Heart left ventricle (tissue), 16 donors: ENCODE measurements around the gene RNGTT. TPM values are rescaled to one million over a fixed set of nuclear protein-coding genes. Genes with fewer than 3 reads are reported as not detected.

Source experiments
- ATAC-seq, 4 donors: fragments of 200-7000 bp; cut with Tn5 transposase; one replicate each; pipeline ENCODE4 v1.9.1; 2020 to 2022; ENCODE audit warnings: moderate library complexity in 4 of 4, mild to moderate bottlenecking in 3 of 4, moderate number of reproducible peaks in 1 of 4
- DNase-seq, 5 donors: peaks; one replicate each; pipeline ENCODE4 v3.0.0-alpha.2; 2020
- H3K27ac ChIP-seq, 12 donors: fragments of 200-600 bp; sonication (generic) in 4 of 12; one replicate each; pipeline versions ENCODE4 v1.5.0 to v1.8.0; 2016 to 2022; ENCODE audit warnings: mild to moderate bottlenecking in 2 of 12
- H3K27me3 ChIP-seq, 9 donors: fragments of 200-600 bp; sonication (generic) in 2 of 9; one replicate each; pipeline versions ENCODE4 v1.5.1 to v1.8.0; 2016 to 2022; ENCODE audit warnings: mild to moderate bottlenecking in 3 of 9
- H3K36me3 ChIP-seq, 9 donors: fragments of 200-600 bp; sonication (generic) in 2 of 9; one replicate each; pipeline versions ENCODE4 v1.5.0 to v1.8.0; 2018 to 2022; ENCODE audit warnings: mild to moderate bottlenecking in 2 of 9
- H3K4me1 ChIP-seq, 12 donors: fragments of 200-600 bp; sonication (generic) in 4 of 12; one replicate each; pipeline versions ENCODE4 v1.5.0 to v1.8.0; 2016 to 2022; ENCODE audit warnings: mild to moderate bottlenecking in 3 of 12
- H3K4me3 ChIP-seq, 12 donors: fragments of 200-600 bp; sonication (generic) in 4 of 12; one replicate each; pipeline versions ENCODE4 v1.5.0 to v1.8.0; 2017 to 2022; ENCODE audit warnings: mild to moderate bottlenecking in 9 of 12, moderate library complexity in 4 of 12
- H3K9me3 ChIP-seq, 12 donors: fragments of 200-600 bp; sonication (generic) in 4 of 12; one replicate each; pipeline versions ENCODE4 v1.5.0 to v1.8.0; 2016 to 2022; ENCODE audit warnings: mild to moderate bottlenecking in 1 of 12
- POLR2A ChIP-seq, 2 donors: fragments of 450-650 bp; IDR thresholded peaks; one replicate each; pipeline ENCODE4 v1.6.1; 2017; ENCODE audit warnings: antibody characterized with exemption in 2 of 2, mild to moderate bottlenecking in 2 of 2, moderate library complexity in 2 of 2
- WGBS, 4 donors: extraction: QIAGEN DNeasy Blood & Tissue Kit in 2 of 4; methylation state at CpG; one replicate each; pipeline versions ENCODE4 v1.1.5 to v1.1.7; 2013 to 2018; 5-methylcytosine and 5-hydroxymethylcytosine counted together
- intact Hi-C, 10 donors: fragments of 100-400 bp; cut with DNase I; formaldehyde crosslinking; loops; one replicate each; pipeline versions ENCODE4 v1.11.1 to v1.14.2; 2022
- polyA plus RNA-seq, 2 donors: library from polyadenylated mRNA; stranded (reverse); fragments of 200-250 nt; gene quantifications; one replicate each; pipeline ENCODE4 v1.2.3, GENCODE V29; 2013
- total RNA-seq, 9 donors: library from RNA; depleted of rRNA in 2 of 9; stranded (reverse); fragments of >200 nt in 2 of 9; fragmentation: NEBNext Ultra II Directional in 3 of 9; extraction: Animal tissue kit (Norgen Biotek cat#: 25700) in 3 of 9; gene quantifications; one replicate each; pipeline versions ENCODE4 v1.1.0 to v1.2.4, GENCODE V29; 2016 to 2023
- TF ChIP-seq, protein P1 (sequence below), 12 donors: fragments of 200-600 bp; sonication (generic) in 4 of 12; IDR thresholded peaks; one replicate each; pipeline versions ENCODE4 v1.5.0 to v1.8.0; 2018 to 2022; ENCODE audit warnings: antibody characterized with exemption in 12 of 12, mild to moderate bottlenecking in 5 of 12
- donor health status: ischemic (EF 13 %, LVEDD 7.1; RV severe dilation, severe dysfunction).
- donor health status: healthy with polysubstance abuse.
- donor health status: DM: no; HTN: yes; CAD: no.
- donor health status: DM: no; HTN: no; CAD: no.
- donor health status: ischemic (EF 25% LVEDD 6.9; RV normal size, moderate dysfunction).
- donor health status: ischemic (EF 25% LVEDD 5.7; RV mildly dilated, moderate dysfunction).
- donor health status: healthy.
- donor health status: DM: yes; HTN: yes; CAD: no.
- donor health status: ischemic (EF 35%, LVEDD 5.7; RV mildly dilated, moderate dysfunction).
- donor health status: nonischemic (EF 11% LVEDD 7.7; RV severe dilation, severe dysfunction).
- donor health status: DM: yes; HTN: yes; CAD: no.
- donor health status: PGD.
- donor health status: ischemic (EF 29% LVEDD 5.4; RV normal size, mild dysfunction).
- donor health status: nonischemic (EF 23%, LVEDD 6.1; RV moderate dilation, normal function).

RNGTT gene
- total and polyA plus RNA-seq, 11 donors, result 2.6 to 11.6 (median 9.1) TPM

DNA sequence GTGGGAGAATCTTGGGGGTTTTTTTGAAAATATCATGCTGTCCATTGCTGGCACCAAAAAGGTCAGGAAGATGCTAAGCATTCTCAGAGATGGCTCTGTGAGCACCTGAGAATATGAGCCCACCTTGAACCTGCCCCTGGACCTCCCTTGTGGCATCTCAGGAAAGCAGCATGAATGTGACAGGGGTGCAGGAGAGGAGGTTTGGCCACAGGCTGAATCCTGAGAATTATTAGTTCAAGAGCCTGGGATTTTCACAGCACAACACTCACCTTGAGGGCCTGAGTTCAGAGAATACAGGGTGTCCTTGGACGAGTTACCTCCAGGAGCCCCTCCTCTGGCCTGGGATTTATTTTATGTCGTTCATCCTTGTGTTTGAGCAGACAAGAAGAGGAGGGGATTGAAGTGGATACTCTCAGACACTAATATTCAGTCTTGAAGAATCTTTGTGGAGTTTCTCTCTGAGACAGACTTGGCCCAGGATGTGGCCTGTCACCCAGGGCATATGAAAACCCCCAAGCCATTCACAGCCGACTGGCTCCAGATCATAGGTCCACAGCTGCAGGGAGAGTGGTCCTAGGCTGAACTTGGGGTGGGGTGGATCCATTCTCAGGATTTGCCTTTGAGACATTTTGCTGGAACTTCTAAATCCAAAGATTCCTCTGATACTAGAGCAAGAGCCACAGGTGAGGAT, 390.8 kb downstream of the RNGTT start:
- no peak for TF ChIP-seq POLR2A (IDR thresholded peaks at IDR 0.05)
- TF ChIP-seq, protein P1, sequence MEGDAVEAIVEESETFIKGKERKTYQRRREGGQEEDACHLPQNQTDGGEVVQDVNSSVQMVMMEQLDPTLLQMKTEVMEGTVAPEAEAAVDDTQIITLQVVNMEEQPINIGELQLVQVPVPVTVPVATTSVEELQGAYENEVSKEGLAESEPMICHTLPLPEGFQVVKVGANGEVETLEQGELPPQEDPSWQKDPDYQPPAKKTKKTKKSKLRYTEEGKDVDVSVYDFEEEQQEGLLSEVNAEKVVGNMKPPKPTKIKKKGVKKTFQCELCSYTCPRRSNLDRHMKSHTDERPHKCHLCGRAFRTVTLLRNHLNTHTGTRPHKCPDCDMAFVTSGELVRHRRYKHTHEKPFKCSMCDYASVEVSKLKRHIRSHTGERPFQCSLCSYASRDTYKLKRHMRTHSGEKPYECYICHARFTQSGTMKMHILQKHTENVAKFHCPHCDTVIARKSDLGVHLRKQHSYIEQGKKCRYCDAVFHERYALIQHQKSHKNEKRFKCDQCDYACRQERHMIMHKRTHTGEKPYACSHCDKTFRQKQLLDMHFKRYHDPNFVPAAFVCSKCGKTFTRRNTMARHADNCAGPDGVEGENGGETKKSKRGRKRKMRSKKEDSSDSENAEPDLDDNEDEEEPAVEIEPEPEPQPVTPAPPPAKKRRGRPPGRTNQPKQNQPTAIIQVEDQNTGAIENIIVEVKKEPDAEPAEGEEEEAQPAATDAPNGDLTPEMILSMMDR (IDR thresholded peaks at IDR 0.05), result no peak
- ATAC-seq (no peak), DNase-seq (no peak)
- WGBS, 4 donors, result 44 to 51% (median 49%) methylated on average over 3 of the region's 3 CpGs
- no peak overlapping the region for H3K4me3 ChIP-seq
- no peaks in the 10 kb centered on the region for H3K4me1 ChIP-seq
- no peaks in the 10 kb centered on the region for H3K36me3 ChIP-seq
- no peaks in the 10 kb centered on the region for H3K27me3 ChIP-seq
- no peak overlapping the region for H3K27ac ChIP-seq
- intact Hi-C loops, result no loop called here
- peaks cover 0 to 8% (median 2%) of the 10 kb centered on the region in 12 donors for H3K9me3 ChIP-seq

DNA sequence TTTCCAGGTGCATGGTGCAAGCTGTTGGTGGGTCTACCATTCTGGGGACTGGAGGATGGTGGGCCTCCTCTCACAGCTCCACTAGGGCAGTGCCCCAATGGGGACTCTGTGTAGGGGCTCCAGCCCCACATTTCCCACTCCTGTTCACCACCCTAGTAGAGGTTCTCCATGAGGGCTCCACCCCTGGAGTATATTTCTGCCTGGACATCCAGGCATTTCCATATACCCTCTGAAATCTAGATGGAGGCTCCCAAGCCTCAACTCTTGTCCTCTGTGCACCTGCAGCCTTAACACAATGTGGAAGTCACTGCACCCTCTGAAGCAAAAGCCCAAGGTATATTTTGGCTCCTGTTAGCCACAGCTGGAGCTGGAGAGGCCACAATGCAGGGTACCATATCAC, 393.5 kb downstream of the RNGTT start:
- Histone ChIP-seq H3K9me3 (peaks cover 0 to 8% (median 2%) of the 10 kb centered on the region in 12 donors), H3K27ac (no peak overlapping the region), H3K27me3 (no peaks in the 10 kb centered on the region), H3K4me3 (no peak overlapping the region), H3K4me1 (no peaks in the 10 kb centered on the region), H3K36me3 (no peaks in the 10 kb centered on the region)
- TF ChIP-seq POLR2A (IDR thresholded peaks at IDR 0.05), result no peak
- TF ChIP-seq, protein P1 (IDR thresholded peaks at IDR 0.05), result no peak
- intact Hi-C loops, result no loop called here
- ATAC-seq (no peak), DNase-seq (no peak)

GRCh38 chr6:88567696-88568095, 395.7 kb downstream of the RNGTT start:
- 72 to 85% (median 84%) methylated on average over 2 of the region's 2 CpGs for WGBS, 4 donors
- Histone ChIP-seq H3K4me1 (no peaks in the 10 kb centered on the region), H3K27ac (no peak overlapping the region), H3K27me3 (no peaks in the 10 kb centered on the region), H3K36me3 (no peaks in the 10 kb centered on the region), H3K4me3 (no peak overlapping the region), H3K9me3 (peaks cover 0 to 8% (median 2%) of the 10 kb centered on the region in 12 donors)
- ATAC-seq, result no peak
- DNase-seq, result no peak
- no peak for TF ChIP-seq POLR2A (IDR thresholded peaks at IDR 0.05)
- TF ChIP-seq, protein P1 (IDR thresholded peaks at IDR 0.05), result no peak
- intact Hi-C loops, result no loop called here

DNA sequence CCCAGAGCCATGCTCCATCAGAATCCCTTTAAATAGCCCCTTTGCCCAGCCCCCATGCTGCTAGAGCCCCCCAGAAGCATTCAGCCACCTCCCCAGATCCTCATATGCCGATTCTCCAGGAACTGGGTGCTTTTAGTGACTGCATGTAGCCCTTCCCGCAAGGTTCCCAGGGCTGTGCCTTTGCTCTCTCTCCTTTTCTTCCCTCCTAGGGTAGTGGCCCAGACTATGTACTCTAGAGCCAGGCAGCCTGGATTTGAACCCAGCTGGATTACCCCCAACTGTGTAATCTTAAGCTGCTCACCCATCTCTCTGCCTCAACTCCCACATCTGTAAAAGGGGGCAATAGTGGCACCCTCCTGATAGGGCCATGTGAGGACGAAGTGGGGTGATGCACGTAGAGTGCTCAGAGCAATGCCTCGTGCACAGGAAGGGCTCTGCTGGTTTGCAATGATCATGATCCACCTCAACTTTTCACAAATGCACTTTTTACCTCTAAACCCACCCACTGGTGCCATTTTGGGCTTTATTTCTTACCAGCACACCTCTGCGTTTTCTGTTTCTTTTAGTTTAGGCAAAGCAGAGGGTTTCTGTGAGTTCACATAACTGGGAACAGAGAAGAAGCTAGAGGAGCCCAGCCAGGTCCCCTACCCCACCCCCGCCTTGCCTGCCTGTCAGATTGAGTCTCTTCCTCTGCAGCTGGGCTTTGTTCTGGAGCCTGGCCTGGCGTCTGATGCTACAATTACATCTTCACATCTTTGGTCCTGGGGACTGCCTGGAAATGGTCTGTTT, 396.5 kb downstream of the RNGTT start:
- ATAC-seq, result no peak
- WGBS, 4 donors, result 70 to 75% (median 71%) methylated on average over 8 of the region's 8 CpGs
- H3K4me1 ChIP-seq, result peaks cover 0 to 1% (median 0%) of the 10 kb centered on the region in 12 donors
- H3K27me3 ChIP-seq, result no peaks in the 10 kb centered on the region
- intact Hi-C loops, result no loop called here
- DNase-seq, result no peak
- H3K9me3 ChIP-seq, result peaks cover 0 to 8% (median 2%) of the 10 kb centered on the region in 12 donors
- H3K27ac ChIP-seq, result no peak overlapping the region
- no peak overlapping the region for H3K4me3 ChIP-seq
- TF ChIP-seq, protein P1 (IDR thresholded peaks at IDR 0.05), result no peak
- no peak for TF ChIP-seq POLR2A (IDR thresholded peaks at IDR 0.05)
- no peaks in the 10 kb centered on the region for H3K36me3 ChIP-seq
